ENCODE results near the gene CD2AP.
"Not testable (repeated sequence)": the region's sequence is repeated elsewhere in the genome, so short reads cannot be mapped to it uniquely, and the experiment has no call there.

The CD2AP gene

DNA sequence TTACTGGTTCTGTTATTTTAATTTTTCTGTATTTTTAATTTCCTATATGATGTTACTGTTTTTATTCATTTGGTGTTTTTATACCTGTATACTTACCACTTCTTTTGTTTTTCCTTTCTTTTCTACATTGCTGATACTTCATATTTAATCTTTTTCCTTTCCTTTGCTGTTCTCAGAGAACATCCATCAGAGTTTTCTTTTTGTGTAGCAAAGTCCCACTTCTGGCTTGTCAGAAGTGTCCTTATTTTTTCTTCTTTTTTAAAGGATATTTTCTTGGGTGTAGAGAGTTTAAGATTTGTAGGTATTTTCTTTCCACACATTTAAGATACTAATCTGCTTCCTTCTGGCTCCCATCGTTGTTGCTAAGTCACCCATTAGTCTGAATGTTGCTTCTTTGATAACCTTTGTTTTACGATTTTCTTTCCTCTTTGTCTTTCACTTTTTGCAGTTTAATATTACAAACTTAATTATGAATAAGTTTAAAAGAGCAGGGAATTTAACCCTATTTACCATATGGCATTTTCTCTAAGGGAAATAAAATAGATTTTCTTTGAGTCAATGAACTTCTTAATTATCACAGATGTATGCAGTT lies 18.5 kb downstream of the CD2AP start:
- no peak for DNase-seq (ENCODE audit: low read depth in 2 of 2)

DNA sequence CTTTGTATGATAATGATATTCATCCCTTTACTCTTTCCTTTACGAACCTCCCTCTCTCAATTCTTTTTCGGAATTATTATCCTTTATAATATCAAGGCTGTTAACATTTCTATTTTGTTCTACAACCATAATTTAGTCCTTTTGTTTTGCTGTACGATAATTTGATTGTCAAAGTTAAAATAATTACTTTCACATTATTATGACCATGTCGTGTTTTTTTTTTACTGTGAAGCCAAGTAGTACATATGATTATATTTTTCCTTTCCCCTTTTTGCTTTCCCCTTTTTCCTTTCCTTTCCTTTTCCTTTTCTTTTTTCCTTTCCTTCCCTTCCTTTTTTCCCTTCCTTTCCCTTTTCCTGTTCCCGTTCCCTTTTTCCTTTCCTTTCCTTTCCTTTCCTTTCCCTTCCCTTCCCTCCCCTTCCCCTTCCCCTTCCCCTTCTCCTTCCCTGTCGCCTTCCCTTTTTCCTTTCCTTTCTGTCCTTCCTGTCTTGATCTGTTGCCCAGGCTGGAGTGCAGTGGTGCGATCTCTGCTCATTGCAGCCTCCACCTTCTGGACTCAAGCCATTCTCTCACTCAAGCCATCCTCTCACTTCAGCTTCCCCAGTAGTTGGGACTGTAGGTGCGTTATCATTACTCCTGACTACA lies 19.5 kb downstream of the CD2AP start:
- DNase-seq (ENCODE audit: low read depth in 2 of 2) = no peak

DNA sequence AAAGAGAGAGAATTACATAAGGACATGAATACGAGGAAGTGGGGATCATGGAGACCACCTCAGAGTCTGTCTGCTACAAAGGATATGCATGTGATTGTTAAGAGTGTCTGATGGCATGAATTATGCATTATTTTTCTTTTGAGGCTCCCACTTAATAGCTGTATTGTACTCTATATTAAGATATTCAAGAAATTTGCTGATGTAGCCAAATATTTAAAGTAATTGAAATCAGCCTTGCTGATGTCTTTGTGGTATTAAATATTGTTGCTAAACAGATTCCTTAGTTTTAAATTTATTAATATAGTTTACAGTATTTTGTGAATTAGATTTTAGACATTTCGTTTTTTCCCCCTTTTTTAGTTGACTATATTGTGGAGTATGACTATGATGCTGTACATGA lies 25.3 kb downstream of the CD2AP start:
- DNase-seq (ENCODE audit: low read depth in 2 of 2) = no peak

DNA sequence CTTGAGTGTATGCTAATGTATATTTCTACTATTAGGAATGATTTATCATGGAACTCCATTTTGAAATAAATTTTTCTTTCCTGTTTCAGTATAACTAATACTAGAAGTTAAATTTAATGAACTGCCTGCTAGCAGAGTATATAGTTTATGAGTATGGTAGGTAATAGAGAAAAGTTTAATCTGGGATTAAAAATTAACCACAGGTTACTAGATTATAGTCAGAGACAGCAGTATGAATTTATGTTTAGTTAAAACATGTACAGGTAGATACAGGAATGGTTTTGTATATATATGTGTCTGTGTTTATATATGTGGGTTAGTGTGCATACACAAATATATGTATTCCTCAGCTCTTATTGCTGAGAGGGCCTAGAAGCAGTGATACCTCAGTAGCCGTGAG lies 32.3 kb downstream of the CD2AP start:
- no peak for DNase-seq (ENCODE audit: low read depth in 2 of 2)

DNA sequence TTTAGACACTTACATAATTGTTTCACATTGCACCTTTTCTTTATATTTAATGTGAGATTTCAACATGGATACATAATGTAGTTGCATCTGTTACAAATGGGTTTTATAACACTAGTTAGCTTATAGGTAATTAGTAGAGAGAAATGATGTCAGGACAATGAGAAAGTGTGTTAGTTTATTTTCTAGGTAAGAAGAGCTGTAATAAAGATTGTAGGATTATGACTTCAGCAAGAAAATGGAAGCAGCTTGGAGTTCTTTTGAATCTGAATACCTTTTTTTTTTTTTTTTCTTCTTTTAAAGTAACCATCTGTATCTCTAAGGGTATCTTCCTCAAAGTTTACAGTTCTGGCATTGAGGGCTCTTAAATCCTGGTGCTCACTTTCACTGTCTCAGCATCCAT lies 35.3 kb downstream of the CD2AP start:
- no peak for DNase-seq (ENCODE audit: low read depth in 2 of 2)

DNA sequence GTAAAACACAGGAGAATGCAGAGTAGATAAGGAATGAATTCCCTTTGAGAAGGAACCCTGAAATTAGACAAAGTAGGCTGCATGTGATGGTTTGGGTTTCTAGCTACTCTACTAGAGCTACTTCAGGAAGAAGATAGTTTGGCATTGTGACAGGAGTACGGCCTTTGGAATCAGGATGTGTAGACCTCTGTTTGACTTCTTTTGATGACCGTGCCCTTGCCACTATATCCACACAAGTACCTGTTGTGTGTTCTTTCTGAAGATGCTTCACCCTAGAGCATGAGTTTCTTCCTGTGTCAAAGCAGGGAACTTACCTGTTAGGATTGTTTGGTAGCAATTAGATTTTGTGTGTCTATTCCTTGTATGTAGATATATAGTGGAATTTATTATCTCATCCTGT lies 41.7 kb downstream of the CD2AP start:
- no peak for DNase-seq (ENCODE audit: low read depth in 2 of 2)

DNA sequence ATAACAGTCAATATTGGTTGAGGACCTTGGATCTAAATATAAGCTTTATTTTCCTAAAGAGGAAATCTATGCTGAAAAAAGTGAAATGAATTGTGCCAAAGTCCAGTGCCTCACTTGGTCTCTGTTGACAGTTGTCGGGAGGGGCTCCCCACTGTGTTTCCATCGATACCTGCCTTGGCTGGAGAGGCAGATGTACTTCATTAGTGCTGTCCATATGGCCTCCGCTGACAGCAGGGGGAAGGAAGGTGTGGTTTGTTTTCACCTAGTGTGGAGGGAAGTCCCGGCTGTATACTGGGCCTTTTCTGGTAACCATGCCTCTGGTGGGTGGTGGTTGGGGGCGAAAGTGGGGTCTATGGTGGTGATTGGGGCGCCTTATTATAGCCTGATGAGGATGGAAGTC lies 42.7 kb downstream of the CD2AP start:
- DNase-seq (ENCODE audit: low read depth in 2 of 2) = no peak

DNA sequence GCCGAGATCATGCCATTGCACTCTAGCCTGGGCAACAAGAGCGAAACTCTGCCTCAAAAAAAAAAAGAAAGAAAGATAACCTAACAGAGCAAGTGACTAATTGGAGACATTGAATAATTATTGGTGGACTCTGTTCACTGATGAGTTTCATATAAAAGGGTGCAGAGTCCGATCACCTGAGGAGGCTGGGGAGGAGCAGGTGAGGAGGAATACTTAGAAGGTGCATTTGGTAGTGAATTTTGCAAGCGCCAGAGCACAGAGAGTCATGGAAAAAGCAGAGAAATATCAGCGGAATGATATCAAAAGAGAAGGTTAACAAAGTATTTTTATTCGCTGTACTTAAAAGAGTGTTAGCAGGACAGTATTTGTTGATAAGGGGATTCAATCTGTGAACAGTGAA lies 44.4 kb downstream of the CD2AP start:
- no peak for DNase-seq (ENCODE audit: low read depth in 2 of 2)

DNA sequence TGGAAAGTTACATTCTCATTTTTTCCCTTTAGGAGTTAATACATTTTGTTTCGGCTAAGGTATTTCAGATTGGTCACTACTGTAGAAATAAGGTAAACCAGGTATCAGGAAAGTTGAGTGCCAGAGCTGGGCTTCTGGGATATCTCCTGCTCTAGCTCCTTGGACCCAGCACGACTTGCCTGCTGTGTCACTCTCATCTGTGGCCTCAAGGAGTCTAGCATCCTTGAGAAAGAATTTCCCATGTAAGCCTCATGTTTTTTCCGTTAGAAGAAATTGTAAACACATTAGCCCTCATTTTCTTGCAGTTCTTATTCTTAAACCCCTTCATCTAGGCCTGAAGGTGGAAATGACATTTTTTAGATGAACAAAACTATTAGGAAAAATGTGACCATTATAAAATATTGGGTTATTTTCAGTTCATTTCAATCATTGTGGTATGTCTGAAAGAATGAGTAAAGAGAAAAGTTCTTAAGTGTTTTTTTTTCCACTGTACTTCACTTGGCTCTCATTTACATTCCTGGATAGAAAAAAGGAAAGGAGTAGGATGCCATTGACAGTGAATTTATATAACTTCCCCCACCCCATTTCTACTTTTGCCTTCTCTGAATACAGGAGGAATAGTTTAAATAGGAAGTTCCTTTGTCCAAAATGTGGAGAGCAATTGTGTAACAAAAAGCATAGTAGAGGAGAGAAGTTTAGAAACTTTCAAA lies 46.7 kb downstream of the CD2AP start:
- DNase-seq (ENCODE audit: low read depth in 2 of 2) = peak; percentile 20 to 22

DNA sequence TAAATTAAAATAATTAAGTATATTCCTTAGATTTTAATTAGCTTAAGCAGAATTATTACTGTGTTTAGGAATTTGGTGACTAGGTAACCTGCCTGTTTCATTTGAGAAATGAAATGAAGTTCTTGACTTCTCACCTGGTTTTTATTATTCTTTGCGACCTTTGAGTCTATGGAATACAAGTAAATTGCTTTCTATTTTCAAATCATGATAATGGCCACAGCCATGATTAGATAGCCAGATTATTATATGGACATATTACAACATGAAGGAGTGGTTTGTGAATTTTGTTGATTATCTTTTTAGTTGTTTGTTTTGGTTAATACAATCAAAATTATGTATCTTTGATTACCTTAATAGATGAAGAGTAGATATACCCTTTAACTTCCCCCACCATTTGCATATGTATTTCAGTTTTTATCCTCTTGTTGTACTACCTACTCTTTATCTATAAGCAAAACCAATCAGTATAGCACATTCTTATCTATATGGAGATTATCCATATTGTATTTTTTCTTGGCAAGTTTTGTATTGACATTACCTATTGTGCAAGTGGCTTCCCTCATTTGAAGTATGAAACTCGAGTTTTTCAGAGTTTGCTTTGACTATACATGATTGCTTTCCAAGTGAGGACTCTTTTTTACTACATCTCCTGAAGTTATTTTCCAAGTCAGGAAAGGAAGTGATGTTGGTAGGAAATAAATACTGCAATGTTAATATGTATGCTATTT lies 47.9 kb downstream of the CD2AP start:
- DNase-seq (ENCODE audit: low read depth in 2 of 2) = no peak

DNA sequence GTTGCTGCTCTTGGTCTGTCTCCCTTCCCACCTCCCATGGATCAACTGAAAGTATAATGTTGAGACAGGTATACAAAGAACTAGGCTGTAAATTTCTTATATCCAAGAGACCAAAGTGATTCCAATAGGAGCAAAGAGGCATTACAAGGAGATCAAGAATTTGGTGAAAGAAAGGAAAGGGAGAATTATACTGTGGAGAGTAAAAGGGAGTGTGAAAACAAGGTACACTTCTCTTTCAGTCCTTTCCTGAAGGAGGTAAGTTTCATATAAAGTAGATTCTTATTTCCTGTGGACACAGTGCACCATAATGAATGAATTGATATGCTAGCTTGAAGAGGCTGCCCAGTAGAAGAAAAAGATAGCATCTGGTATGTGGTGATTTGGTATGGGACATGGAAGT lies 49.7 kb downstream of the CD2AP start:
- no peak for DNase-seq (ENCODE audit: low read depth in 2 of 2)

DNA sequence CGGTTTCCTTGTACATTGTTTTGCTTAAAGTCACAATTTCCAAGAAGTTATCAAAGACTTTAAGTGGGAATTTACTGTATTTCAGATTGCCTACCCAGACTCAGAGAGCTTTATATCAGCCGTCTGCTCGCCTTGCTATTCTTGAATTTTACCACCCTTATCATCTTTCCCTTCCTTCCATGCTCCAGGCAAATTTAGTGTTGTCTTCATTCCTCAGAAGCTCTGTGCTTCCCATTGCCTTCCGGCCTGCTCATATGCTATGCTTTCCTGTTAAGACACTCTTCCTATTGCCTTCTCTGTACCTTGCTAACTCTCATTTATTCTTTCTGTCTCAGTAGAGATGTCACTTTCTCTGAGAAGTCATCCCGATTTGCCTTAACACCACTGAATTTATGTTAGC lies 52.1 kb downstream of the CD2AP start:
- DNase-seq (ENCODE audit: low read depth in 2 of 2) = no peak

DNA sequence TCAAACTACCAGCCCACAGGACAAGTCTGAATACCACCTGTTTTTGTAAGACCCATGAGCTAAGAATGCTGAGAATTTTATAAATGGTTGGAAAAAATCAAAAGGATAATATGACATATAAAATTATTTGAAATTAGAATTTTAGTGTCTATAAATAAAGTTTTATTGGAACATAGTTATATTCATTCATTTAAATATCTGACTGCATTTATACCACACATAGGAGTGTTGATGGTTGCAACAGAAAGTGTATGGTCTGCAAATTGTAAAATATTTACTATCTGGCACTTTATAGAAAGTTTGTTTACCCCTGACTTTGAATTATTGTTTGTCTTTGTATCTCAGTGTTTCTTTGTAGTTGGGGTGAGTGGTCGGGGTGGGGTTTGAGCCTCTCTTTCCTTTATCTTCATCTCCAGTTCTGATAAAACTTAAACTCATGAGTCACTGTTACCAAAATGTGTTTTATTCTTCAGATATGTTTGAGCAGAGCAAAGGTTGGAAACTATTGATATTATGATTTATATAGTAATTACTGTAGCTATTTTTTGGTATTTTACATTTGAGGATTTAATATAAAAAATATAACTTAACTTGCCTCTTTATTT lies 55.5 kb downstream of the CD2AP start:
- no peak for DNase-seq (ENCODE audit: low read depth in 2 of 2)

DNA sequence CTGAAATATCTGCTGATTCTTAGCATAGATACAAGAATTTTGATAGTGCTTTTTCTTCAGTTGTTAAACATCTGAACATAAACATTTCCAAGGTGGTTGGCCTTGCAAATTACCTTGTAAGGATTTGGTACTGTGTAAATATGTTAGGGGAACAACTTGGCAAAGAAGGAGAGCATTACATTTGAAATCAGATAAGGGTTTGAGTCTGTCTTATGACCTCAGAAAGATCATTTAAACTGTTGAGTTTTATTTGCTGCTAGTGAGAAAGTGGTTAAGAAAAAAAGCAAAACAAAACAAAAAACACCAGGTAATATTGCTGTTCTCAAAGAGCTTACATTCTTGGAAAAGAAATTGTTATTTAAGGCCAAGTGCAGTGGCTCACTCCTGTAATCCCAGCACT lies 56.5 kb downstream of the CD2AP start:
- DNase-seq (ENCODE audit: low read depth in 2 of 2) = no peak

DNA sequence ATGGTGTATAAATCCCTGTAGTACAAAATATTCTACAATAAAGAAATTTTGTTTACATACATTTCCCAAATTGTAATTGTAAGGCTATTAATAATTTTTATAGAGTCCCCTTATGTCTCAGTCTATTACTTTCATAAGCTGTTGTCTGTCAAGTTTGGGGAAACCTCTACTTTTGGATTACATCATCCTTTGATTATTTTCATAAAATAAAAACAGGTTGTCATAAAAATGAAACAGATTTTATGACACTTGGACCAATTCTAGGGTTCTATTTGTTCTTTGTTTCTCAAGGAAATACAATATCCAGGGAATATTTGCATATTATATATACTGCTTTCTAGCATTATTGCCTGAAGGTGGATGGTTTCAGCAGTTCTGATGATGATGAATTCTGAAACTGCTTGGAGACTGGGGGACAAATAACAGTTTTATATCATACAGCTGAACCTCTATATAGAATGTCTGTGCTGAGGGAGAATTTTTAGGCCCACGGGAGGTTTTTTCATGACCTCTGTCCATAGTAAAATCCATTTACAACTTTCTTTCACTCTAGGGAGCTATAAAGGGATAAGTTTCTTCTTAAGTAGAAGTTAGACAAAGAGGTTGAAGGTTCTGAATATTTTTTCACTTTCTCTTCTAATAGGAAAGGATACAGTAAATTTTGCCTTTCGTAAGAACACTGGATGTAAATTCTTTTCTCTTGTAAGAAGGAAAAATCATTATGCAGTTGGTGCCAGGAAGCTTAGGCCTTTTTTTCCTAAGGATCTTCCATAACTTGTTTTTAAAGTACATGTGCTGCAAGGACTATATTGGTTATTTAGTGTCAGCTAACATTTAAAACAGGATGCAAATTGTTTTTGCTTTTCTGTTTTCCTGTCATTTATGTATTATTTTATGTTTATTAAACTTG lies 58.0 kb downstream of the CD2AP start:
- no peak for DNase-seq (ENCODE audit: low read depth in 2 of 2)

DNA sequence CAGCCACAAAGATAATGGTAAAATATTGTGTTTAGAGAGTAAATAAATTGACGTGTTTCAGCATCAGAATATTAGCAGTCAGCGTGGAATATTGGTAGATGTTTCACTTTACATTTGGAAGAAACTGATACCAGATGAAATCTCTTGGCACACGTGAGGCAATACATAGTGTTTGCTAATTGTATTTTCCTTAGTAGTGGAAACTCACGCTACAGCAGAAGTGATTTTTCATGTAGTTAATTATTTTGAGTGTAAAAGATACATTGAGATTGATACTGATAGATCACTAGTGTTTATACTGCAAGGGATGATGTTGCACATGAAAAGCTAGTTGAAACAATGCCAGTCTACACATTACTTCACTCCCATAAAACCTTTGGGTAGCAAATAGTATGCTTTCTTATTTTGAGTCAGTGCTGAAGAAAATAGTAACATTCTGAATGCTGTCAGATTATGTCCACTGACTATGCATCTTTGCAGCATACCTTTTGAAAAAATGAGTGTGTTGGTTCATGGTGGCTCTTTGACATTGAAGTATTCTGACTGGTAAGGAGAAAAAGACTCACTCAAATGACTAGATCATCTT lies 59.3 kb downstream of the CD2AP start:
- no peak for DNase-seq (ENCODE audit: low read depth in 2 of 2)

DNA sequence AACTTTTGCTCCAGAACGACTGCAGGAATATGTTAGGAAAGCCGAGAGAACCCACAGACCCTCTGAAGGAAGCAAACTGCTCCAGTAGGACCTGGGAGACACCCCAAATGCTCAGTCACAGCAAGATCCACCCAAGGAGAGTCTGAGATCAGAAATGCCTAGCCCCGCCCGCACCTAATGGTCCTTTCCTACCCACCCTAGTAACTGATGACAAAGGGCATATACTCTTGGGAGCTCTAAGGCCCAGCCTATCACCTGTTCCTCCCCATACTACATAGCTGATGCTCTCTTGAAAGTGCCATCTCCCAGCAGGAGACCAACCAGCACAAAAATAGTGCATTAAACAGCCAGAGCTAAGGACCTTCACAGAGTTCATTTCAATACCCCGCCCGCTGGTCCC lies 67.6 kb downstream of the CD2AP start:
- no peak for DNase-seq (ENCODE audit: low read depth in 2 of 2)

DNA sequence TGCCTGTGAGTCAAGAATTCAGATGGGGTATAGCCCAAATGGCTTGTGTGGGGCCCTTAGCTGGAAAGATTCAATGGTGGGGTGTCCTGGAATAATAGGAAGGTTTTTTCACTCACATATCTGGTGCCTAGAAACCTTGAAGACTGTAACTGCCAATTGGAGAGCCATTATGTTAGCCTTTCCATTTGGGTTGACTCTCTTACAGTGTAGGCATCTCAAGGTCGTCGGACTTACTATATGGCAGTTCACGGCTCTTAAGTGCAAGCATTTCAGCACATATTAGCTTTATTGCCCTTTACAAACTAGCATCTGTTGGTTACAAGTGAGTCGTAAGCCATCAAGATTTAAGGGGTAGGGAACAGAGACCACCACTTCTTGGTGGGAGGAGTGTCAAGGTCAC lies 74.1 kb downstream of the CD2AP start:
- DNase-seq (ENCODE audit: low read depth in 2 of 2) = no peak

DNA sequence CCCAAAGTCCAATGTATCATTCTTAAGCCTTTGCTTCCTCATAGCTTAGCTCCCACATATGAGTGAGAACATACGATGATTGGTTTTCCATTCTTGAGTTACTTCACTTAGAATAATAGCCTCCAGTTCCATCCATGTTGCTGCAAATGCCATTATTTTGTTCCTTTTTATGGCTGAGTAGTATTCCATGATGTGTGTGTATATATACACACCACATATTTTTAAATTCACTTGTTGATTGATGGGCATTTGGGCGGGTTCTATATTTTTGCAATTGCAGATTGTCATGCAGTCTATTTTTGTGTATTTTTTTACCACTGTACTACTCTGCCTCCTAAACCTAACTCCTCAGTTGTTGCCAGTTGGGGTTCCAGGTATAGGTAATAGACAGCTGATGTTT lies 74.7 kb downstream of the CD2AP start:
- no peak for DNase-seq (ENCODE audit: low read depth in 2 of 2)

DNA sequence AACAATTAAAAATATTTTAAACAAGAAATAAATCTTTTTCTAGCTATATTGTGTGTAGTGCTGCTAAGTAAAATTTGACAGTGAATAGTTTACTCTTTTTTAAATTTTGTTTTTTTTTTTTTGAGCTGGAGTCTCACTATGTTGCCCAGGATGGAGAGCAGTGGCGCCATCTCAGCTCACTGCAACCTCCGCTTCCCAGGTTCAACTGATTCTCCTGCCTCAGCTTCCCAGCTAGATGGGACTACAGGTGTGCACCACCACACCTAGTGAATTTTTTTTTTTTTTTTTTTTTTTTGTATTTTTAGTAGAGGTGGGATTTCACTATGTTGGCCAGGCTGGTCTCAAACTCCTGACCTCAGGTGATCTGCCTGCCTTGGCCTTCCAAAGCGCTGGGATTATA lies 75.7 kb downstream of the CD2AP start:
- DNase-seq (ENCODE audit: low read depth in 2 of 2) = not testable (repeated sequence)

DNA sequence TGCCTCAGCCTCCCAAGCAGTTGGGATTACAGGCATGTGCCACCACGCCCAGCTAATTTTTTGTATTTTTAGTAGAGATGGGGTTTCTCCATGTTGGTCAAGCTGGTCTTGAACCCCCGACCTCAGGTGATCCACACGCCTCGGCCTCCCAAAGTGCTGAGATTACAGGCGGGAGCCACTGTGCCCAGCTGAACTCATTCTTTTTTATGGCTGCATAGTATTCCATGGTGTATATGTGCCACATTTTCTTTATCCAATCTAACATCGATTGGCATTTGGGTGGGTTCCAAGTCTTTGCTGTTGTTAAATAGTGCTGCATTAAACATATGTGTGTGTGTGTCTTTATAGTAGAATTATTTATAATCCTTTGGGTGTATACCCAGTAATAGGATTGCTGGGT lies 78.9 kb downstream of the CD2AP start:
- DNase-seq (ENCODE audit: low read depth in 2 of 2) = not testable (repeated sequence)

All from fibroblast of skin of left quadriceps (primary cell).